GM12872 (cell line): Measurements from ENCODE around the gene NUP210L.

ENCODE experiments used
- TF ChIP-seq, protein P1 (sequence below): IDR thresholded peaks from 3 replicates; pipeline ENCODE4 v1.5.1; 2011; ENCODE audit warnings: low read depth, mild to moderate bottlenecking, low read length, moderate library complexity; ENCODE audit not compliant: insufficient read depth

NUP210L gene

DNA sequence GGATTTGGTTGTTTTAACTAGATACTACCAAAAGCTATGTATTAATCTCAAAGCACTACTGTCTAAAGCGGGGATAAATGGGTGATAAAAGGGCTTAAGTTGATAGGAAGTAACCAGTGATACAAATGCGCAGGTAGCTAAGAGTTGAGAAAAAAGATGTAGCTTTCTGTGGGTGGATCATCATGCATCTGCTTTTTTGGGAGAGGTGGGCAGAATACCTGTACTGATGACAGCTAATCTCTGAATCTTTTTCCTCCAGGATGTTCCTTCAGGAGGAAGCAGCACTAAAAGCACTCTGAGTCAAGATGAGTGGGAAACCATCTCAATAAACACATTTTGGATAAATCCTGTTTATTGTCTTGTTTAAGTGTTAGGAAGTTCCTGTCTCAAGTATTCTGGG lies 163.1 kb downstream of the NUP210L start:
- TF ChIP-seq, protein P1, sequence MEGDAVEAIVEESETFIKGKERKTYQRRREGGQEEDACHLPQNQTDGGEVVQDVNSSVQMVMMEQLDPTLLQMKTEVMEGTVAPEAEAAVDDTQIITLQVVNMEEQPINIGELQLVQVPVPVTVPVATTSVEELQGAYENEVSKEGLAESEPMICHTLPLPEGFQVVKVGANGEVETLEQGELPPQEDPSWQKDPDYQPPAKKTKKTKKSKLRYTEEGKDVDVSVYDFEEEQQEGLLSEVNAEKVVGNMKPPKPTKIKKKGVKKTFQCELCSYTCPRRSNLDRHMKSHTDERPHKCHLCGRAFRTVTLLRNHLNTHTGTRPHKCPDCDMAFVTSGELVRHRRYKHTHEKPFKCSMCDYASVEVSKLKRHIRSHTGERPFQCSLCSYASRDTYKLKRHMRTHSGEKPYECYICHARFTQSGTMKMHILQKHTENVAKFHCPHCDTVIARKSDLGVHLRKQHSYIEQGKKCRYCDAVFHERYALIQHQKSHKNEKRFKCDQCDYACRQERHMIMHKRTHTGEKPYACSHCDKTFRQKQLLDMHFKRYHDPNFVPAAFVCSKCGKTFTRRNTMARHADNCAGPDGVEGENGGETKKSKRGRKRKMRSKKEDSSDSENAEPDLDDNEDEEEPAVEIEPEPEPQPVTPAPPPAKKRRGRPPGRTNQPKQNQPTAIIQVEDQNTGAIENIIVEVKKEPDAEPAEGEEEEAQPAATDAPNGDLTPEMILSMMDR: no peak

DNA sequence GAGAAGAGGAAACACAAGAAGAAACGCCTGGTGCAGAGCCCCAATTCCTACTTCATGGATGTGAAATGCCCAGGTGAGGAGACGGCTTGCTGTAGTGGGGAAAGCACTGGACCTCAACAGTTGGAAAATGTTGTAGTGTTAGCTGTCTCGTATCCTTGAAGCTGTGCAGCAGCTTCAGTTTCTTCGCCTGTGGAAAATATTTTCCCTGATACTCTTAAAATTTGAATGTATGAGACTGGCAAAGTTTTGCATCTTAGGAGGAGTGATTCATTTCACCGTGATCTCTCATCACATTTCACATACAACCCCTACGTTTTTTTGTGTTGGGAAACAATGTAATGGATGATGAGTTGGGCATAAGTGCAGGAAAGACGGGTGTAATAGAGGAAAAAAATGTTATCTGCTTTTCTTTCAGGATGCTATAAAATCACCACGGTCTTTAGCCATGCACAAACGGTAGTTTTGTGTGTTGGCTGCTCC lies 163.7 kb downstream of the NUP210L start:
- TF ChIP-seq, protein P1: no peak

DNA sequence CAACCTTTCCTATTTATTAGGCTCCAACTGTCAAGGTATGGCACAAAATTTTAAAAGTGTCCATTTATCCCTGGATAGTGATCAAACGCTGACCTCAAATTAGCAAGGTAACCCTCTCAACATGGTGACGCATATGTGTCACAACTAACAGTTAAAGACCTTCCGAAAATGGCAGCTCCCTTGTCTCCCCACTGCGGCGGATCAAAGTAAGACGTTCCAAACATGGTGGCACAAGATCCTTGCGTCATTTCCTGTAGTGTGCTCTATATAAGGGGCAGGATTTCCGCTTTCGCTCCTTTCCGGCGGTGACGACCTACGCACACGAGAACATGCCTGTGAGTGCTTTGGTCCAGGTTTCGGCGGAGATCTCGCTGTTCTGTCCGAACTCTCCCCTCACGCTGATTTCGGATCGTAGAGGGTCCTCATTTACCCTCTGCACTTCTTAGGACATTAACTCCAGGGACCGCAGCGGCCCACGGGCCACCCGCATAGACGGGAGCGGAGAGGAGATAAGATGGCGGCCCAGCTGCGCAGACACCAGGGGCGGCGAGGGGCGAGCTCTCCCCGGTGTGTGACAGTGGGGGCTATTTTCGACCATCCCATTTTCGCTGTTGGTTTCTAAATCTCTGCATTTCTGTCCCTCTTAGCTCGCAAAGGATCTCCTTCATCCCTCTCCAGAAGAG lies 164.3 kb downstream of the NUP210L start, which contains the start of gene RPS27:
Gene RPS27 (plus strand): TSS at position 295 of the 683 bp plus-strand sequence. CDS start 35 bp downstream, at position 330.
- TF ChIP-seq, protein P1: no peak

DNA sequence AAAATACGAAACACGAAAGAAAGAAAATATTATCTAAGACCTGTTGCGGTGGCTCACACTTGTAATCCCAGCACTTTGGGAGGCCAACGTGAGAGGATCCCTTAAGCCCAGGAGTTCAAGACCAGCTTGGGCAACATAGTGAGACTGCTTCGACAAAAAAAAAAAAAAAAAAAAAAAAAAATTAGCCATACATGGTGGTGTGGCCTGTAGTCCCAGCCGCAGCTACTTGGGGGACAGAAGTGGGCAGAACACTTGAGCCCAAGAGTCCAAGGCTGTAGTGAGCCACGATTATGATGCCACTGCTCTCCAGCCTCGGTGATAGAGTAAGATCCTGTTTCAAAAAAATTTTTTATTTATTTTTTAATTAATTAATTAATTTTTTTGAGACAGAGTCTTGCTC lies 167.3 kb downstream of the NUP210L start:
- TF ChIP-seq, protein P1: no peak

DNA sequence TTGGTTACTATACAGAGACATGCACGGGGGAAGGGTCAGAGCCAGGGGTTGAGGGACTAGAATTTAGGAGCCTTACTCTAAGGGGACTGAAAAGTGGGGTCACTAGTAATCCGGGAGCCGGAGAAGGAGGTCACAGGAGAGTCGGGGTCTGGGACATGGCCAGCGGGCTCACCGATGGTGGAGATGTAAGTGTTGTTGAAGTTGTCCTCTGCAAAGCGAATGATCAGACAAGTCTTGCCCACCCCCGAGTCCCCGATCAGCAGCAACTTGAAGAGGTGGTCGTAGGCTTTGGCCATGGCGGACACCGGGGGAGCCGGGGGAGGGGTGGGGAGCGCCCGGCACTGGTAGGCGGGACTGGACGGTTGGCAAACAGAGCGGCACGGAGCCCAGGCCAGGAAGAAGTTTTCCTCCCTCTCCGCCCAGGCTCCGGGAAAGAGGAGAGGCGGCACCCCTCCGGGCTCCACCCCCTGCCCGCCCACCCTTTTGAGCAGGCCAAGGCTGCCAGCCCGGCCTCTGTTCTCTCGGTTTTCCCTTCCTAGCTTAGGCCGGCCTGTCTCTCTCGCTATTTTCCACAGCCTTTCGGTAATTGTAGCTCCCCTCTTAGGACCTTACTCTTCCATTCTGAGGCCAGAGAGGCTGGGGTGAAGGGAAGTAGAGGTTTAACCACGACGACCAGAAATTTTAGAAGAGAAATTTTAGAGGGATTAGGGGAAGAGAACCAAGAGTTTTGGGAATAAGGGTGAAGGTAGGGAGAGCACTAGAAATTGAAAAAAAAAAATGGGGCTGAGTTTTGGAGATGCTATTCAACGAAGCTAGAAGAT lies 168.7 kb downstream of the NUP210L start, which contains the start of gene RAB13:
Gene RAB13 (minus strand): TSS at position 399 of the 821 bp plus-strand sequence. CDS start 103 bp downstream, at position 296.
- TF ChIP-seq, protein P1: no peak

DNA sequence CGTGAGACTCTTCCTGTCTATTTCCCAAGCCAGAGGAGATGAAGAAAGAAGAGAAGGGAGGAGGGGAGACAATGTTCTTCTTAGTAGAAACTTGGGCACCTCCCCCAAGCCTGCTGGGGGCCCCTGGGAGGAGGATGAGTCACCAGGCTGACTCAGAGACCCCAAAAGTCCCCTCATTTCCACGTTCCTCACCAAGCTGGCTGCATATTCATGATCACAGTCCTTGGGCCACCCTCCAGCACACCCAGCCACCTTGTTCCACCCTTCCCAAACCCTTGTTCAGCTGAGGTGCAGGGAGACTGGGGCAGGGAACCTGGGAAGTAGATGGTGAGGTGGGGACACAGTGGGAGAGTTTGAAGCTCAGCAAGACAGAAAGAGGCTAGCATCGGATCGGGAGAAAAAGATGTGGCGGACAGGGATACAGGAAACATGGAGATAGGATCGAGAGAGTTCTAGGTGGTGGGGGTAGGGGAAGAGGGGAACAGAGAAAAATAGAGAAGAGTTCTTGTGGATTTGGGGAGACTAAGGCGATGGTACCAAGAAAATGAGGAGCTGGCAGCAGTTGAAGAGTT lies 169.4 kb downstream of the NUP210L start:
- TF ChIP-seq, protein P1: no peak
